Keratinocyte (primary cell): ENCODE results near the gene TRIM28. TPM values are rescaled to one million over a fixed set of nuclear protein-coding genes. Genes with fewer than 3 reads are reported as not detected.

Experiments
- DNase-seq: peaks from one replicate; pipeline ENCODE4 v3.0.0-alpha.2; 2011; ENCODE audit warnings: low read depth, missing footprints, low spot score
- FAIRE-seq: peaks from 2 replicates; lab custom pipeline; 2011; peaks lifted over from hg19 to GRCh38; lab: Jason Lieb, UNC
- H2AFZ ChIP-seq: 2 replicates; pipeline ENCODE4 v1.6.0; 2012; ENCODE audit warnings: low read length, control low read depth, inconsistent platforms; ENCODE audit not compliant: control insufficient read depth
- H3K27ac ChIP-seq: 2 replicates; pipeline ENCODE4 v1.5.1; 2011; ENCODE audit warnings: low read length; ENCODE audit not compliant: control insufficient read depth, insufficient read depth
- H3K27me3 ChIP-seq: 3 replicates; pipeline ENCODE4 v1.6.0; 2011; ENCODE audit warnings: low read length; ENCODE audit not compliant: control insufficient read depth, insufficient read depth; ENCODE audit errors: extremely low read depth
- H3K36me3 ChIP-seq, 2 experiments: 2 replicates in 1 of 2; 3 replicates in 1 of 2; pipeline ENCODE4 v1.5.1; 2011; ENCODE audit warnings: low read length in 2 of 2, mild to moderate bottlenecking in 1 of 2; ENCODE audit not compliant: control insufficient read depth in 2 of 2, insufficient read depth in 2 of 2; ENCODE audit errors: extremely low read depth in 1 of 2
- H3K4me1 ChIP-seq: 3 replicates; pipeline ENCODE4 v1.5.1; 2011; ENCODE audit warnings: low read length; ENCODE audit not compliant: control insufficient read depth, insufficient read depth; ENCODE audit errors: extremely low read depth
- H3K4me2 ChIP-seq: 3 replicates; pipeline ENCODE4 v1.6.0; 2011; ENCODE audit warnings: low read depth, low read length; ENCODE audit not compliant: control insufficient read depth, insufficient read depth; ENCODE audit errors: extremely low read depth
- H3K4me3 ChIP-seq, 3 experiments: fragments of 200-600 bp in 1 of 3; sonication (generic) in 1 of 3; 2 replicates in 2 of 3; 3 replicates in 1 of 3; pipeline ENCODE4 v1.5.1; 2011 to 2016; ENCODE audit warnings: low read length in 3 of 3, mild to moderate bottlenecking in 3 of 3, control low read depth in 2 of 3, inconsistent platforms in 1 of 3, low read depth in 1 of 3, mixed read lengths in 1 of 3, mixed run types in 1 of 3, moderate library complexity in 1 of 3; ENCODE audit not compliant: control insufficient read depth in 2 of 3, insufficient read depth in 2 of 3; ENCODE audit errors: extremely low read depth in 1 of 3
- H3K79me2 ChIP-seq: 2 replicates; pipeline ENCODE4 v1.6.0; 2012; ENCODE audit warnings: low read length; ENCODE audit not compliant: control insufficient read depth, insufficient read depth
- H3K9ac ChIP-seq: 3 replicates; pipeline ENCODE4 v1.6.0; 2011; ENCODE audit warnings: low read length; ENCODE audit not compliant: control insufficient read depth, insufficient read depth; ENCODE audit errors: extremely low read depth
- H3K9me1 ChIP-seq: 3 replicates; pipeline ENCODE4 v1.6.0; 2011; ENCODE audit warnings: low read length; ENCODE audit not compliant: control insufficient read depth, insufficient read depth; ENCODE audit errors: extremely low read depth
- H3K9me3 ChIP-seq: 2 replicates; pipeline ENCODE4 v1.5.1; 2012; ENCODE audit warnings: low read depth, low read length; ENCODE audit not compliant: control insufficient read depth
- H4K20me1 ChIP-seq: 3 replicates; pipeline ENCODE4 v1.6.0; 2011; ENCODE audit warnings: low read length; ENCODE audit not compliant: control insufficient read depth, insufficient read depth; ENCODE audit errors: extremely low read depth
- CTCF ChIP-seq, 3 experiments: IDR thresholded peaks in 1 of 3; conservative IDR thresholded peaks in 1 of 3; optimal IDR thresholded peaks in 1 of 3; 2 replicates in 2 of 3; 3 replicates in 1 of 3; pipeline versions ENCODE3 to v1.5.1; 2011; ENCODE audit warnings: low read length in 3 of 3, mild to moderate bottlenecking in 3 of 3, moderate library complexity in 2 of 3, control low read depth in 1 of 3, inconsistent platforms in 1 of 3; ENCODE audit not compliant: insufficient read depth in 2 of 3; ENCODE audit errors: extremely low read depth in 1 of 3
- EZH2 ChIP-seq: IDR thresholded peaks from one replicate; pipeline ENCODE4 v1.6.1; 2012; ENCODE audit warnings: inconsistent platforms, mild to moderate bottlenecking, low read length, moderate library complexity
- dilution Hi-C: fragments of 300-500 bp; cut with MboI; formaldehyde crosslinking; loops from one replicate; pipeline ENCODE4 v1.7.0; 2020; ENCODE audit warnings: low sequenced_read_pairs; ENCODE audit not compliant: extremely low pct_ligation_motif_present
- polyA plus RNA-seq, 5 experiments: library from polyadenylated mRNA; depleted of rRNA in 3 of 5; stranded (reverse) in 3 of 5; stranded (forward) in 1 of 5; unstranded in 1 of 5; fragments of >200 nt; gene quantifications; 1 replicate in 1 of 5; 2 replicates in 3 of 5; 3 replicates in 1 of 5; pipeline versions ENCODE4 v1.2.1 to v1.2.3, GENCODE V29; 2011 to 2012; ENCODE audit warnings: missing spikeins in 2 of 5, low read depth in 1 of 5, low replicate concordance in 1 of 5

Gene TRIM28
- polyA plus RNA-seq, 1 donor (not counting 4 experiments of a cell fraction or from before 2014, with no cell fraction given): 290 TPM

- H3K4me3 ChIP-seq: peak overlapping the region; percentile 65 to 93 (median 83)
- no peak overlapping the region for H2AFZ ChIP-seq
- peaks cover 49% of the 10 kb centered on the region for H4K20me1 ChIP-seq
- DNase-seq (no peak), FAIRE-seq (no peak)
- peaks cover 40 to 54% of the 10 kb centered on the region in 2 experiments for H3K36me3 ChIP-seq
- peak overlapping the region; percentile 89 for H3K9ac ChIP-seq
- peaks cover 62% of the 10 kb centered on the region for H3K79me2 ChIP-seq
- no peaks in the 10 kb centered on the region for H3K9me3 ChIP-seq
- peaks cover 9% of the 10 kb centered on the region for H3K9me1 ChIP-seq
- TF ChIP-seq CTCF (optimal IDR thresholded peaks at IDR 0.05 in 1 of 3, IDR thresholded peaks at IDR 0.05 in 1 of 3, conservative IDR thresholded peaks at IDR 0.05 in 1 of 3; ENCODE audit: extremely low read depth in 1 of 3, insufficient read depth in 2 of 3, low read length in 3 of 3): no peak
- TF ChIP-seq EZH2: no peak
- H3K27ac ChIP-seq: peak overlapping the region; percentile 89
- H3K27me3 ChIP-seq: no peaks in the 10 kb centered on the region
- dilution Hi-C loops: no loop called here
- H3K4me1 ChIP-seq: peaks cover 16% of the 10 kb centered on the region
- peak overlapping the region; percentile 97 for H3K4me2 ChIP-seq
Observed at GRCh38 chr19:58546019-58546530, 2.2 kb downstream of the TRIM28 start.

GRCh38 chr19:58547323-58548312 is 3.8 kb downstream of the TRIM28 start:
- Histone ChIP-seq H3K4me3 (no peak overlapping the region), H3K4me1 (peaks cover 16% of the 10 kb centered on the region), H4K20me1 (peaks cover 51% of the 10 kb centered on the region), H3K27me3 (no peaks in the 10 kb centered on the region), H3K9me1 (peaks cover 9% of the 10 kb centered on the region), H3K9me3 (no peaks in the 10 kb centered on the region), H2AFZ (no peak overlapping the region), H3K79me2 (peaks cover 63% of the 10 kb centered on the region), H3K36me3 (peaks cover 48 to 64% of the 10 kb centered on the region in 2 experiments), H3K9ac (no peak overlapping the region), H3K27ac (no peak overlapping the region), H3K4me2 (no peak overlapping the region)
- FAIRE-seq: no peak
- dilution Hi-C loops: no loop called here
- no peak for TF ChIP-seq CTCF (optimal IDR thresholded peaks at IDR 0.05 in 1 of 3, IDR thresholded peaks at IDR 0.05 in 1 of 3, conservative IDR thresholded peaks at IDR 0.05 in 1 of 3; ENCODE audit: extremely low read depth in 1 of 3, insufficient read depth in 2 of 3, low read length in 3 of 3)
- TF ChIP-seq EZH2: no peak
- no peak for DNase-seq
